Measurements from ENCODE around the gene HTRA3. TPM values are rescaled to one million over a fixed set of nuclear protein-coding genes. Genes with fewer than 3 reads are reported as not detected.

Gene HTRA3
- total and polyA plus RNA-seq, 7 experiments from 2014 or later: not detected

- Histone ChIP-seq H3K9me3 (ENCODE audit: control insufficient read depth in 2 of 3, low read length in 3 of 3) (no peaks in the 10 kb centered on the region), H3K36me3 (ENCODE audit: control insufficient read depth in 2 of 3, insufficient read depth in 3 of 3, low read length in 3 of 3) (no peaks in the 10 kb centered on the region), H3K4me1 (ENCODE audit: control insufficient read depth in 2 of 2, insufficient read depth in 2 of 2, low read length in 2 of 2) (no peaks in the 10 kb centered on the region), H3K27me3 (ENCODE audit: control insufficient read depth in 2 of 2, insufficient read depth in 2 of 2, low read length in 2 of 2) (no peaks in the 10 kb centered on the region), H3K27ac (ENCODE audit: low read depth, low read length) (no peak overlapping the region), H3K4me3 (ENCODE audit: low read length) (no peak overlapping the region)
- Mint-ChIP-seq H3K9me3 (no peaks in the 10 kb centered on the region), H3K36me3 (no peaks in the 10 kb centered on the region), H3K27ac (no peak overlapping the region), H3K27me3 (peaks cover 0 to 4% (median 3%) of the 10 kb centered on the region in 5 donors), H3K4me1 (no peaks in the 10 kb centered on the region), H3K4me3 (no peak overlapping the region)
- DNase-seq (peak in 1 of 9 donors; percentile 1), ATAC-seq (no peak)
- intact Hi-C loops (cut with micrococcal nuclease): no loop called here
- CTCF ChIA-PET: no interaction called here
- POLR2A ChIA-PET: no interaction called here
These were observed 50.3 kb downstream of the HTRA3 start for GRCh38 chr4:8319731-8320385.

- Histone ChIP-seq H3K4me1 (ENCODE audit: control insufficient read depth in 2 of 2, insufficient read depth in 2 of 2, low read length in 2 of 2) (no peaks in the 10 kb centered on the region), H3K36me3 (ENCODE audit: control insufficient read depth in 2 of 3, insufficient read depth in 3 of 3, low read length in 3 of 3) (no peaks in the 10 kb centered on the region), H3K27me3 (ENCODE audit: control insufficient read depth in 2 of 2, insufficient read depth in 2 of 2, low read length in 2 of 2) (no peaks in the 10 kb centered on the region), H3K4me3 (ENCODE audit: low read length) (no peak overlapping the region), H3K9me3 (ENCODE audit: control insufficient read depth in 2 of 3, low read length in 3 of 3) (no peaks in the 10 kb centered on the region), H3K27ac (ENCODE audit: low read depth, low read length) (no peak overlapping the region)
- intact Hi-C loops (cut with micrococcal nuclease): no loop called here
- no peak for ATAC-seq
- Mint-ChIP-seq H3K36me3 (no peaks in the 10 kb centered on the region), H3K4me3 (no peak overlapping the region), H3K27ac (no peak overlapping the region), H3K9me3 (no peaks in the 10 kb centered on the region), H3K27me3 (peaks cover 0 to 3% (median 0%) of the 10 kb centered on the region in 5 donors), H3K4me1 (no peaks in the 10 kb centered on the region)
- ChIA-PET POLR2A (no interaction called here), CTCF (no interaction called here)
- peak in 1 of 9 donors; percentile 3 for DNase-seq
These were observed 50.8 kb downstream of the HTRA3 start for GRCh38 chr4:8320386-8320750.

GRCh38 chr4:8321220-8321619 lies 51.7 kb downstream of the HTRA3 start:
- no peaks in the 10 kb centered on the region for H3K4me1 ChIP-seq (ENCODE audit: control insufficient read depth in 2 of 2, insufficient read depth in 2 of 2, low read length in 2 of 2)
- intact Hi-C loops (cut with micrococcal nuclease): no loop called here
- no peaks in the 10 kb centered on the region for H3K27me3 ChIP-seq (ENCODE audit: control insufficient read depth in 2 of 2, insufficient read depth in 2 of 2, low read length in 2 of 2)
- H3K9me3 Mint-ChIP-seq: no peaks in the 10 kb centered on the region
- ATAC-seq: no peak
- no peak overlapping the region for H3K4me3 ChIP-seq (ENCODE audit: low read length)
- no peaks in the 10 kb centered on the region for H3K27me3 Mint-ChIP-seq
- H3K27ac ChIP-seq (ENCODE audit: low read depth, low read length): no peak overlapping the region
- DNase-seq: no peak
- no peak overlapping the region for H3K27ac Mint-ChIP-seq
- POLR2A ChIA-PET: no interaction called here
- no peak overlapping the region for H3K4me3 Mint-ChIP-seq
- H3K4me1 Mint-ChIP-seq: no peaks in the 10 kb centered on the region
- CTCF ChIA-PET: no interaction called here
- no peaks in the 10 kb centered on the region for H3K9me3 ChIP-seq (ENCODE audit: control insufficient read depth in 2 of 3, low read length in 3 of 3)
- no peaks in the 10 kb centered on the region for H3K36me3 Mint-ChIP-seq
- no peaks in the 10 kb centered on the region for H3K36me3 ChIP-seq (ENCODE audit: control insufficient read depth in 2 of 3, insufficient read depth in 3 of 3, low read length in 3 of 3)

- intact Hi-C loops (cut with micrococcal nuclease): no loop called here
- no peaks in the 10 kb centered on the region for H3K4me1 Mint-ChIP-seq
- no peaks in the 10 kb centered on the region for H3K4me1 ChIP-seq (ENCODE audit: control insufficient read depth in 2 of 2, insufficient read depth in 2 of 2, low read length in 2 of 2)
- H3K36me3 ChIP-seq (ENCODE audit: control insufficient read depth in 2 of 3, insufficient read depth in 3 of 3, low read length in 3 of 3): no peaks in the 10 kb centered on the region
- ATAC-seq (no peak), DNase-seq (no peak)
- no peaks in the 10 kb centered on the region for H3K36me3 Mint-ChIP-seq
- no peaks in the 10 kb centered on the region for H3K9me3 Mint-ChIP-seq
- H3K27ac Mint-ChIP-seq: no peak overlapping the region
- H3K9me3 ChIP-seq (ENCODE audit: control insufficient read depth in 2 of 3, low read length in 3 of 3): no peaks in the 10 kb centered on the region
- no peaks in the 10 kb centered on the region for H3K27me3 Mint-ChIP-seq
- no peaks in the 10 kb centered on the region for H3K27me3 ChIP-seq (ENCODE audit: control insufficient read depth in 2 of 2, insufficient read depth in 2 of 2, low read length in 2 of 2)
- no peak overlapping the region for H3K4me3 Mint-ChIP-seq
- CTCF ChIA-PET: no interaction called here
- no peak overlapping the region for H3K4me3 ChIP-seq (ENCODE audit: low read length)
- no peak overlapping the region for H3K27ac ChIP-seq (ENCODE audit: low read depth, low read length)
- POLR2A ChIA-PET: no interaction called here
These were observed 52.2 kb downstream of the HTRA3 start for GRCh38 chr4:8321771-8322170.

- Mint-ChIP-seq H3K27me3 (no peaks in the 10 kb centered on the region), H3K4me1 (no peaks in the 10 kb centered on the region), H3K4me3 (no peak overlapping the region), H3K9me3 (no peaks in the 10 kb centered on the region), H3K27ac (no peak overlapping the region), H3K36me3 (no peaks in the 10 kb centered on the region)
- Histone ChIP-seq H3K27me3 (ENCODE audit: control insufficient read depth in 2 of 2, insufficient read depth in 2 of 2, low read length in 2 of 2) (no peaks in the 10 kb centered on the region), H3K4me3 (ENCODE audit: low read length) (no peak overlapping the region), H3K27ac (ENCODE audit: low read depth, low read length) (no peak overlapping the region), H3K4me1 (ENCODE audit: control insufficient read depth in 2 of 2, insufficient read depth in 2 of 2, low read length in 2 of 2) (no peaks in the 10 kb centered on the region), H3K36me3 (ENCODE audit: control insufficient read depth in 2 of 3, insufficient read depth in 3 of 3, low read length in 3 of 3) (no peaks in the 10 kb centered on the region), H3K9me3 (ENCODE audit: control insufficient read depth in 2 of 3, low read length in 3 of 3) (no peaks in the 10 kb centered on the region)
- ATAC-seq (no peak), DNase-seq (peak in 1 of 9 donors; percentile 16)
- ChIA-PET POLR2A (no interaction called here), CTCF (no interaction called here)
- intact Hi-C loops (cut with micrococcal nuclease): no loop called here
These were observed 53.5 kb downstream of the HTRA3 start for GRCh38 chr4:8322794-8323704.

GRCh38 chr4:8323947-8324555 lies 54.5 kb downstream of the HTRA3 start:
- H3K9me3 ChIP-seq (ENCODE audit: control insufficient read depth in 2 of 3, low read length in 3 of 3): no peaks in the 10 kb centered on the region
- H3K27ac ChIP-seq (ENCODE audit: low read depth, low read length): no peak overlapping the region
- ChIA-PET POLR2A (no interaction called here), CTCF (no interaction called here)
- Mint-ChIP-seq H3K27me3 (no peaks in the 10 kb centered on the region), H3K27ac (no peak overlapping the region), H3K4me3 (no peak overlapping the region), H3K9me3 (no peaks in the 10 kb centered on the region), H3K36me3 (no peaks in the 10 kb centered on the region), H3K4me1 (no peaks in the 10 kb centered on the region)
- peak in 1 of 9 donors; percentile 1 for DNase-seq
- intact Hi-C loops (cut with micrococcal nuclease): no loop called here
- H3K36me3 ChIP-seq (ENCODE audit: control insufficient read depth in 2 of 3, insufficient read depth in 3 of 3, low read length in 3 of 3): no peaks in the 10 kb centered on the region
- ATAC-seq: no peak
- H3K4me3 ChIP-seq (ENCODE audit: low read length): no peak overlapping the region
- no peaks in the 10 kb centered on the region for H3K27me3 ChIP-seq (ENCODE audit: control insufficient read depth in 2 of 2, insufficient read depth in 2 of 2, low read length in 2 of 2)
- H3K4me1 ChIP-seq (ENCODE audit: control insufficient read depth in 2 of 2, insufficient read depth in 2 of 2, low read length in 2 of 2): no peaks in the 10 kb centered on the region
